ENCODE data around the gene DYNLT2. TPM values are rescaled to one million over a fixed set of nuclear protein-coding genes. Genes with fewer than 3 reads are reported as not detected.

Gene DYNLT2
- total RNA-seq, 2 experiments from 2014 or later = 2.2 to 2.4 TPM

DNA sequence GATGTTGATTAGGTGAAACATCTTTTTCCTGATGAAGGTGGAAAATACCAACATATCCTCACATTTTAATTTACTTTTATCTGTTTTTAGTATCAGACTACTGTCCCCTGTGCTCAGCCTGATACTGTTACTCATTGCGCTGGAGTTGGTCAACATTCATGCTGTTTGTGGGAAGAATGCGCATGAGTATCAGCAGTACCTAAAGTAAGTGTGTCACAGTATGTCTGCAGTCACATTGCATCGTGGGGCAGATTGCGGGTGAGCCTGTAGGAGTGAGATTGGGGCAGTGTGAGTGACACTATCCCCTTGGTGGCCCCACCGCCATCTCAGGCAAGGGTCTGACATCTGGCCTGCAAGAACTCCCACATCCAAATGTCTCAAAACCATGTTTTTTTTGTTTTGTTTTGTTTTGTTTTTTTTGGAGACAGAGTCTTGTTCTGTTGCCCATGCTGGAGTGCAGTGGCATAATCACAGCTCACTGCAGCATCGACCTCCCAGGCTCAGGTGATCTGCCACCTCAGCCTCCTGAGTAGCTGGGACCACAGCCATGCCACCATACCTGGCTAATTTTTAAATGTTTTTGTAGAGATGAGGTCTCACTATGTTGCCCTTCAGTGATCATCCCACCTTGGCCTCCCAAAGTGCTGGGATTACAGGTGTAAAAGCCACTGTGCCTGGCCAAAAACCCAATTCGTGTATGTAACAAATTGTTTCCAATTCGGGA lies 27.9 kb upstream of the DYNLT2 start:
- CTCF ChIA-PET = interaction anchor here (0.8 to 2.1 kb wide), 2 partner anchors 10 to 53 kb away, joined by 3 to 7 read pairs; no protein-coding TSS in a partner anchor
- ATAC-seq = no peak
- no peak overlapping the region for H3K4me3 Mint-ChIP-seq
- intact Hi-C loops (cut with micrococcal nuclease) = no loop called here
- TF ChIP-seq, protein P1, sequence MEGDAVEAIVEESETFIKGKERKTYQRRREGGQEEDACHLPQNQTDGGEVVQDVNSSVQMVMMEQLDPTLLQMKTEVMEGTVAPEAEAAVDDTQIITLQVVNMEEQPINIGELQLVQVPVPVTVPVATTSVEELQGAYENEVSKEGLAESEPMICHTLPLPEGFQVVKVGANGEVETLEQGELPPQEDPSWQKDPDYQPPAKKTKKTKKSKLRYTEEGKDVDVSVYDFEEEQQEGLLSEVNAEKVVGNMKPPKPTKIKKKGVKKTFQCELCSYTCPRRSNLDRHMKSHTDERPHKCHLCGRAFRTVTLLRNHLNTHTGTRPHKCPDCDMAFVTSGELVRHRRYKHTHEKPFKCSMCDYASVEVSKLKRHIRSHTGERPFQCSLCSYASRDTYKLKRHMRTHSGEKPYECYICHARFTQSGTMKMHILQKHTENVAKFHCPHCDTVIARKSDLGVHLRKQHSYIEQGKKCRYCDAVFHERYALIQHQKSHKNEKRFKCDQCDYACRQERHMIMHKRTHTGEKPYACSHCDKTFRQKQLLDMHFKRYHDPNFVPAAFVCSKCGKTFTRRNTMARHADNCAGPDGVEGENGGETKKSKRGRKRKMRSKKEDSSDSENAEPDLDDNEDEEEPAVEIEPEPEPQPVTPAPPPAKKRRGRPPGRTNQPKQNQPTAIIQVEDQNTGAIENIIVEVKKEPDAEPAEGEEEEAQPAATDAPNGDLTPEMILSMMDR (IDR thresholded peaks at IDR 0.05) = no peak
- no peak overlapping the region for H3K27ac Mint-ChIP-seq
- no peak for DNase-seq
- peaks cover 33% of the 10 kb centered on the region for H3K36me3 Mint-ChIP-seq (ENCODE audit: low read depth)
- H3K4me1 Mint-ChIP-seq (ENCODE audit: low read depth) = no peaks in the 10 kb centered on the region
- no peaks in the 10 kb centered on the region for H3K27me3 Mint-ChIP-seq
- POLR2A ChIA-PET = no interaction called here
- peaks cover 1% of the 10 kb centered on the region for H3K9me3 Mint-ChIP-seq

DNA sequence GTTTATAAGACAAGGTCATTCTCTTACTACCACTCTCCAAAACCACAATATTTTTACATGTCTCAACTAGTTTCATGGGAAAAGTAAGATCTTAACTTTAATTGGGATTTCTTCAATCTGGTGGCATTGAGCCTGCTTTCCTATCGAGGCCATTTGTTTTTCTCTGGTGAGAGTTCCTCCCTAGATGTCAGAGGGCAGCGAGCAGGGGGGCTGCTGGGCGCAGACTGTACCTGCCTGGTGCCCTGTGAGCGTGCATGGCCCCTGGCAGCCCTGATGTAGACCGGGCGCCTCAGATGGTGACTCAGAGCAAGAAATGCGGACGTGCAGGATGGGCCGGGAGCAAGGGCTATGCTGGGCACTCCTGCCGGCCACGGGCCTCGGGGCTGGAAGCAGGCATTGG lies 27.3 kb upstream of the DYNLT2 start:
- Mint-ChIP-seq H3K36me3 (ENCODE audit: low read depth) (peaks cover 29% of the 10 kb centered on the region), H3K27me3 (no peaks in the 10 kb centered on the region), H3K9me3 (peaks cover 1% of the 10 kb centered on the region), H3K4me3 (no peak overlapping the region), H3K27ac (no peak overlapping the region), H3K4me1 (ENCODE audit: low read depth) (no peaks in the 10 kb centered on the region)
- POLR2A ChIA-PET = no interaction called here
- TF ChIP-seq, protein P1 (IDR thresholded peaks at IDR 0.05) = no peak
- CTCF ChIA-PET = no interaction called here
- ATAC-seq (no peak), DNase-seq (no peak)
- intact Hi-C loops (cut with micrococcal nuclease) = no loop called here

DNA sequence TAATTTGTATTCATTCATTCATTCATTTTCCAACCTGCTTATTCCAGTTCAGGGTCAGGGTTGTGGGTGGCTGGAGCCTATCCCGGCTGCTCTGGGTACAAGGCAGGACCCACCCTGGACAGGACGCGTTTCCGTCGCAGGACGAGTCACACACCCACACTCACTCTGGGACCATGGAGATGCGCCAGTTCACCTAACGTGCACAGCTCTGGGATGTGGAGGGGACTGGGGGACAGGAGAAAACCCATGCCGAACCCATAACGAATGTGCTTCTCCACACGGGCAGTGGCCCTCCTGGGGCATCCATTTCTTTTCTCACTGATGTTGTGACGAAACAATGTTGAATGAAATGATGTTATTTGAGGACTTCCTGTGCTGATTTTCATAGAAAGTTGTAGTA lies 26.5 kb upstream of the DYNLT2 start:
- H3K9me3 Mint-ChIP-seq = peaks cover 1% of the 10 kb centered on the region
- ChIA-PET CTCF (no interaction called here), POLR2A (no interaction called here)
- H3K4me3 Mint-ChIP-seq = no peak overlapping the region
- intact Hi-C loops (cut with micrococcal nuclease) = no loop called here
- no peaks in the 10 kb centered on the region for H3K4me1 Mint-ChIP-seq (ENCODE audit: low read depth)
- H3K27ac Mint-ChIP-seq = no peak overlapping the region
- peaks cover 27% of the 10 kb centered on the region for H3K36me3 Mint-ChIP-seq (ENCODE audit: low read depth)
- ATAC-seq (no peak), DNase-seq (no peak)
- H3K27me3 Mint-ChIP-seq = no peaks in the 10 kb centered on the region
- TF ChIP-seq, protein P1 (IDR thresholded peaks at IDR 0.05) = no peak

DNA sequence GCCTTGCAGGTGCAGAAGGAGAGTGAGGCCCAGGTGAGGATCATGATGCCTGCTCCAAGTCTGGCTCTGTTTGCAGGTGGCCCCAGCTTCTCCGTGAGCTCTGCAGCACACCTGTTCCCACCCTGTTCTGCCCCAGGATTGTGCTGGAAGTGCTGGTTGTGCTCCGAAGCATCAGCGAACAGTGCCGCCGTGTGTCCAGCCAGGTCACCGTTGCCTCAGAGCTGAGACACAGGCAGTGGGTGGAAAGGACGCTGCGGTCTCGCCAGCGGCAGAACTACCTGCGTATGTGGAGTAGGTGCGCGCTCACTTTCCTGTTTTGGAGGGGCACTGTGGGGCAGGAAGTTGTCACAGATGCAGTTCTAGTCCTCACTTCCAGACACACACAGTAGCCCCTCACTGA lies 25.0 kb upstream of the DYNLT2 start:
- DNase-seq (no peak), ATAC-seq (no peak)
- H3K9me3 Mint-ChIP-seq = peaks cover 1% of the 10 kb centered on the region
- H3K4me1 Mint-ChIP-seq (ENCODE audit: low read depth) = no peaks in the 10 kb centered on the region
- TF ChIP-seq, protein P1 (IDR thresholded peaks at IDR 0.05) = no peak
- CTCF ChIA-PET = interaction anchor here (1.5 kb wide), 1 partner anchor 753 kb away, joined by 3 read pairs; no protein-coding TSS in a partner anchor
- peaks cover 28% of the 10 kb centered on the region for H3K36me3 Mint-ChIP-seq (ENCODE audit: low read depth)
- POLR2A ChIA-PET = interaction anchor here (0.6 kb wide), 1 partner anchor 784 kb away, joined by 3 read pairs; no protein-coding TSS in a partner anchor
- no peak overlapping the region for H3K4me3 Mint-ChIP-seq
- H3K27ac Mint-ChIP-seq = no peak overlapping the region
- no peaks in the 10 kb centered on the region for H3K27me3 Mint-ChIP-seq
- intact Hi-C loops (cut with micrococcal nuclease) = no loop called here

DNA sequence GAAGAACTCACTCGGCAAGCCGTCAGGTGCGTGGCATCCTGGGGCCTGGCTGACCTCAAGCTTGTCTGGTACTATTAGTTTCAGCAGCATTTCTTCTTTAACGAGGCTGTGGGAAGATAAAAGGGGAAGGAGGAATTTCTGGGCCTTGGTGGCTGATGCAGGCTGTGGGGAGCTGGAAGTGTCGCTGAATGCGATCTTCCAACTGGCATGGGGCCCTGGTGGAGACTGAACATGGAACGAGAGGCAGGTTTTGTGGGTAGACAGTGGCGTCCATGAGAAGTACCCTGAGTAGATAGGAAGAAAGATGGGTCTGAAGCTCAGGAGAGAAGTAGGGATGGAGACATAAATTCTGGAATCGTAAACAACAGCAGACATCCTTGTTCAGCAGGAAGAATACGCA lies 23.9 kb upstream of the DYNLT2 start:
- intact Hi-C loops (cut with micrococcal nuclease) = no loop called here
- DNase-seq = no peak
- H3K36me3 Mint-ChIP-seq (ENCODE audit: low read depth) = peaks cover 19% of the 10 kb centered on the region
- TF ChIP-seq, protein P1 (IDR thresholded peaks at IDR 0.05) = no peak
- ATAC-seq = no peak
- H3K4me3 Mint-ChIP-seq = no peak overlapping the region
- H3K4me1 Mint-ChIP-seq (ENCODE audit: low read depth) = no peaks in the 10 kb centered on the region
- POLR2A ChIA-PET = interaction anchor here (0.8 kb wide), 1 partner anchor 12 kb away, joined by 3 read pairs; no protein-coding TSS in a partner anchor
- H3K27ac Mint-ChIP-seq = no peak overlapping the region
- H3K9me3 Mint-ChIP-seq = no peaks in the 10 kb centered on the region
- no peaks in the 10 kb centered on the region for H3K27me3 Mint-ChIP-seq
- CTCF ChIA-PET = interaction anchor here (1.0 kb wide), 1 partner anchor 14 kb away, joined by 4 read pairs; no protein-coding TSS in a partner anchor
